GM12892 (cell line): Measurements from ENCODE around the gene MCM6.
"Not testable (repeated sequence)": the region's sequence is repeated elsewhere in the genome, so short reads cannot be mapped to it uniquely, and the experiment has no call there.

ENCODE experiments used
- POLR2A ChIP-seq: IDR thresholded peaks from 2 replicates; pipeline ENCODE4 v1.6.1; 2011; ENCODE audit warnings: low read depth, low read length, control low read depth
- POLR2AphosphoS5 ChIP-seq: IDR thresholded peaks from 2 replicates; pipeline ENCODE4 v1.6.1; 2011; ENCODE audit warnings: low read depth, low read length, control low read depth

- not testable (repeated sequence) for TF ChIP-seq POLR2A, POLR2AphosphoS5
These were observed 12.3 kb upstream of the MCM6 start for GRCh38 chr2:135888587-135888986.
